ENCODE data around the gene ORAI1.

DNA sequence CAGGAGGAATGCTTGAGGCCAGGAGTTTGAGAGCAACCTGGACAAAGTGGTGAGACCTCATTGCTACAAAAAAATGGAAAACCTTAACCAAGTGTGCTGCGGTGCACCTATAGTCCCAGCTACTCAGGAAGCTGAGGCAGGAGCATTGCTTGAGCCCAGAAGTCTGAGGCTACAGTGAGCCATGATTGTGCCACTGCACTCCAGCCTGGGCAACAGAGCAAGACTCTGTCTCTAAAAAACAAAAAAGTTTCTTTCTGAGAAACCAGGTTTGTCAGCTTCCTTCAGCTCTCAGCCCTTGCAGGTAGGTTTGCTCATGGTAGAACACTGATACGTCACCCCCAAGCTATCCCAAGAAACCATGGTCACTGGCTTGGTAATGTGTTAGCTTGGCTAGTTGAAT lies 63.1 kb downstream of the ORAI1 start:
- no peak for TF ChIP-seq CTCF (IDR thresholded peaks at IDR 0.05)
- TF ChIP-seq POLR2A (IDR thresholded peaks at IDR 0.05), result no peak
